K562 (cell line): ENCODE measurements around the gene NTRK2. TPM values are rescaled to one million over a fixed set of nuclear protein-coding genes. Genes with fewer than 3 reads are reported as not detected.

Source experiments
- ATAC-seq: fragments of 200-7000 bp; cut with Tn5 transposase; 3 replicates; pipeline ENCODE4 v1.9.1; 2020; ENCODE audit warnings: moderate library complexity
- BruUV-seq: library from RNA; stranded (reverse); fragments of 400-500 nt; replicated peaks from 2 replicates; lab custom pipeline; 2021; lab: Mats Ljungman, UMichigan
- CTCF ChIA-PET: fragments of 300-600 bp; formaldehyde crosslinking; extraction: SDS; loops from one replicate; lab custom pipeline; 2021; ENCODE audit warnings: low intra/inter-chr PET ratio; lab: Yijun Ruan, JAX
- POLR2A ChIA-PET: fragments of 300-600, 350-650 bp; sonication (Branson Sonifier 250); formaldehyde crosslinking; extraction: SDS; loops from one replicate; lab custom pipeline; 2021; ENCODE audit warnings: antibody characterized with exemption, inconsistent platforms; lab: Yijun Ruan, JAX
- DNase-seq, 4 experiments: peaks; one replicate each; pipeline versions ENCODE4 v3.0.0 to v3.0.0-alpha.2; 2011 to 2018; ENCODE audit warnings: low spot score in 3 of 4, mixed read lengths in 3 of 4; ENCODE audit errors: extremely low read depth in 1 of 4
- FAIRE-seq: peaks from 2 replicates; lab custom pipeline; 2011; peaks lifted over from hg19 to GRCh38; lab: Jason Lieb, UNC
- H2AFZ ChIP-seq: 2 replicates; pipeline ENCODE4 v1.6.0; 2011; ENCODE audit warnings: low read depth, low read length, control low read depth, inconsistent platforms
- H3K27ac ChIP-seq: fragments of 200-600 bp; 3 replicates; pipeline ENCODE4 v1.8.0; 2011; ENCODE audit warnings: low read depth, mild to moderate bottlenecking, control low read depth, inconsistent platforms, low read length, moderate library complexity, mixed read lengths; ENCODE audit errors: extremely low read depth
- H3K27me3 ChIP-seq, 2 experiments: fragments of 300-600 bp in 1 of 2; 2 replicates in 1 of 2; 3 replicates in 1 of 2; pipeline versions ENCODE4 v1.6.0 to v1.8.0; 2011; ENCODE audit warnings: inconsistent platforms in 2 of 2, low read length in 2 of 2, mild to moderate bottlenecking in 1 of 2, mixed read lengths in 1 of 2, moderate library complexity in 1 of 2; ENCODE audit not compliant: control insufficient read depth in 2 of 2, insufficient read depth in 2 of 2
- H3K36me3 ChIP-seq: fragments of 300-600 bp; 3 replicates; pipeline ENCODE4 v1.8.0; 2011; ENCODE audit warnings: mild to moderate bottlenecking, low read length, inconsistent platforms; ENCODE audit not compliant: control insufficient read depth, insufficient read depth
- H3K4me1 ChIP-seq, 2 experiments: fragments of 200-600 bp in 1 of 2; replicated peaks in 1 of 2; 2 replicates in 1 of 2; 3 replicates in 1 of 2; pipeline versions ENCODE4 v1.5.1 to v1.8.0; 2011; ENCODE audit warnings: inconsistent platforms in 2 of 2, low read length in 2 of 2, mild to moderate bottlenecking in 1 of 2, mixed read lengths in 1 of 2, moderate library complexity in 1 of 2; ENCODE audit not compliant: control insufficient read depth in 2 of 2, insufficient read depth in 2 of 2
- H3K4me2 ChIP-seq: 2 replicates; pipeline ENCODE4 v1.6.1; 2011; ENCODE audit warnings: low read length, control low read depth, inconsistent platforms, mixed read lengths; ENCODE audit not compliant: insufficient read depth
- H3K4me3 ChIP-seq: fragments of 200-600 bp; sonication (generic), shearing (Covaris generic); 2 replicates; pipeline ENCODE4 v1.5.1; 2016; ENCODE audit warnings: control low read depth, inconsistent platforms
- H3K79me2 ChIP-seq: fragments of 200-600 bp; 3 replicates; pipeline ENCODE4 v1.8.0; 2011; ENCODE audit warnings: low read length, inconsistent platforms; ENCODE audit not compliant: control insufficient read depth, insufficient read depth
- H3K9ac ChIP-seq, 2 experiments: 2 replicates each; pipeline versions ENCODE4 v1.6.0 to v1.6.1; 2011; ENCODE audit warnings: low read depth in 2 of 2, low read length in 2 of 2, control low read depth in 1 of 2, inconsistent platforms in 1 of 2, mild to moderate bottlenecking in 1 of 2, mixed read lengths in 1 of 2; ENCODE audit not compliant: insufficient read depth in 1 of 2
- H3K9me1 ChIP-seq: one replicate; pipeline ENCODE4 v1.6.0; 2011; ENCODE audit warnings: inconsistent platforms, mild to moderate bottlenecking, low read length, moderate library complexity; ENCODE audit not compliant: control insufficient read depth, insufficient read depth
- H3K9me3 ChIP-seq: replicated peaks from 2 replicates; pipeline ENCODE4 v1.5.1; 2011; ENCODE audit warnings: low read depth, low read length, inconsistent platforms; ENCODE audit not compliant: control insufficient read depth, insufficient read depth
- H4K20me1 ChIP-seq: replicated peaks from 2 replicates; pipeline ENCODE4 v1.6.1; 2011; ENCODE audit warnings: low read length, inconsistent platforms, mixed read lengths; ENCODE audit not compliant: control insufficient read depth, insufficient read depth
- ARID1B ChIP-seq: fragments of 450-650 bp; IDR thresholded peaks from 2 replicates; pipeline ENCODE4 v1.6.1; 2016; ENCODE audit warnings: antibody characterized with exemption, mild to moderate bottlenecking, inconsistent platforms
- BDP1 ChIP-seq: IDR thresholded peaks from 3 replicates; pipeline ENCODE4 v1.6.1; 2011; ENCODE audit not compliant: insufficient read length, insufficient read depth
- NCOA4 ChIP-seq: fragments of 450-650 bp; IDR thresholded peaks from 2 replicates; pipeline ENCODE4 v1.6.1; 2018; ENCODE audit warnings: mild to moderate bottlenecking; ENCODE audit not compliant: partially characterized antibody
- PCBP2 ChIP-seq: fragments of 200-400 bp; formaldehyde crosslinking; IDR thresholded peaks from 2 replicates; pipeline ENCODE4 v1.6.1; 2018; ENCODE audit warnings: low read length, low read depth, mild to moderate bottlenecking, moderate library complexity; ENCODE audit not compliant: poor library complexity, severe bottlenecking
- SIRT6 ChIP-seq: IDR thresholded peaks from one replicate; pipeline ENCODE4 v1.6.1; 2012; ENCODE audit warnings: low read depth, mild to moderate bottlenecking, control low read depth, inconsistent platforms, low read length, moderate library complexity
- TAF15 ChIP-seq: fragments of 200-400 bp; formaldehyde crosslinking; IDR thresholded peaks from 2 replicates; pipeline ENCODE4 v1.6.1; 2017; ENCODE audit warnings: mild to moderate bottlenecking, low read depth, low read length, moderate library complexity
- WGBS: fragments of 100-300 bp; shearing (Covaris generic); methylation state at CpG from one replicate; pipeline ENCODE4 v1.1.6; 2016; ENCODE audit warnings: low coverage, mixed read lengths; ENCODE audit not compliant: insufficient coverage; ENCODE audit errors: missing lambda C conversion rate; 5-methylcytosine and 5-hydroxymethylcytosine counted together
- in situ Hi-C: fragments of 300-500 bp; cut with MboI; formaldehyde crosslinking; loops from 4 replicates; pipeline ENCODE4 v1.15.0; 2018; ENCODE audit warnings: inconsistent platforms, mixed read lengths
- intact Hi-C: fragments of 100-400 bp; cut with micrococcal nuclease; formaldehyde crosslinking; loops from 2 replicates; pipeline ENCODE4 v1.14.2; 2022
- polyA plus RNA-seq, 8 experiments: library from polyadenylated mRNA; depleted of rRNA in 4 of 8; stranded (reverse) in 5 of 8; unstranded in 3 of 8; fragments of >200 nt; fragmentation: Nextera tagmentation in 2 of 8; fragmentation: Illumina TruSeq in 1 of 8; extraction: Ambion mirVana in 2 of 8; extraction: Trizol in 1 of 8; gene quantifications; 2 replicates each; pipeline versions ENCODE4 v1.2.1 to v1.2.3, GENCODE V29; 2011 to 2014; ENCODE audit warnings: inconsistent platforms in 1 of 8, missing spikeins in 1 of 8
- total RNA-seq, 7 experiments: library from RNA; depleted of rRNA in 6 of 7; stranded (reverse); fragments of >200 nt in 6 of 7; fragmentation: Illumina TruSeq in 2 of 7; extraction: Trizol in 2 of 7; gene quantifications; 2 replicates each; pipeline versions ENCODE4 v1.2.1 to v1.2.3, GENCODE V29; 2011 to 2021; ENCODE audit warnings: low replicate concordance in 1 of 7
- TF ChIP-seq, protein P1 (sequence below): fragments of 450-650 bp; formaldehyde crosslinking; IDR thresholded peaks from 2 replicates; pipeline ENCODE4 v1.4.0; 2022; ENCODE audit warnings: mild to moderate bottlenecking, moderate library complexity

NTRK2 gene
- total and polyA plus RNA-seq, 9 of the 15 experiments (the other 6 are each of a cell fraction or from before 2014, with no cell fraction given), result not detected

DNA sequence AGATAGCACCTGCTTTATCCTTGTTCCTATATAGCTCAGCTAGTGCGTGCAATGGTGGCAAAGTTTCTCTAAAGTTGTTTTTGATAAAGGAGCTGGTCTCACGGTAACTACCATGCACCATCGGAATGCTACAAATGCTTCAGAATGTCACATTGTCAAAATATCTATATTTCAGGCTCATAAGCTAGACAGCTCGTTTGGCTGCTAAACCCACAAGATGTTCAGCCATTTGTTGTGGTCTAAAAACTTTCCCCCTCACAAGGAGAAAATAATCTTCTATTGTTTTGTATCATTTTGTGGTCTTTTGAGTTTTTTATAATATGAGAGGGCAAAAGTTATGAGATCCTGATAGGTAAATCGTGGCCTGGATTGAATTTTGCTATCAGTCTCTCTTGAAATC is 137.9 kb downstream of the NTRK2 start:
- Histone ChIP-seq H2AFZ (no peak overlapping the region), H3K36me3 (no peaks in the 10 kb centered on the region), H3K4me2 (no peak overlapping the region), H3K9ac (no peak overlapping the region), H3K27me3 (no peaks in the 10 kb centered on the region), H3K79me2 (no peaks in the 10 kb centered on the region), H4K20me1 (no peaks in the 10 kb centered on the region), H3K4me3 (no peak overlapping the region), H3K4me1 (no peaks in the 10 kb centered on the region), H3K27ac (no peak overlapping the region), H3K9me3 (no peaks in the 10 kb centered on the region), H3K9me1 (no peaks in the 10 kb centered on the region)
- CTCF ChIA-PET, result no interaction called here
- 0% methylated on average over 5 of the region's 5 CpGs for WGBS
- no peak for ATAC-seq
- no peak for TF ChIP-seq SIRT6
- in situ Hi-C loops, result no loop called here
- FAIRE-seq, result no peak
- DNase-seq, result no peak
- POLR2A ChIA-PET, result no interaction called here
- BruUV-seq, result no TSS peak
- intact Hi-C loops, result no loop called here

DNA sequence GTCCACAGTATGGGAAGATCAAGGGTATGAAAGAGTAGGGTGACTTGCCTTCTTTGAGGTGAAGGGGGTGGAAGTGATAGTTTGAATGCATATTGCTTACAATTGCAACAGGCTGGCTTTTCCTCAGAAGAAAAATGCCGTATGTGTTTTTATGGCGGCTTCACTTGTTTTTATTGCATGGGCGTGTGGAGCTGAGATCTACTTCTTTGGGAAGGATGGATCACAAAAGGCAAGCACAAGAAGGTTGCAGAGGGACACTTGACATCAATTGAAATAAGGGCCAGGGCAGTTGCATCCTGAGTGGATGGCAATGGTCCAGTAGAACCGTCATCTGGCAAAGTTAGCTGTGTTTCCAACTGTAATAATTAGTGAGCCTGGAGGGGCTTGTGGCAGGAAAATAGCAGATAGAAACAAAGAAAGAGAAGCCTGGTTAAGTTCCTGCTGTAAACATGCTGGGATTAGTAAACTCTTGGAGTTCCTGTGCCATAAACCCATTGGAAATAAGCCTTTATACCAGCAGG is 138.4 kb downstream of the NTRK2 start:
- Histone ChIP-seq H3K4me3 (no peak overlapping the region), H3K27me3 (no peaks in the 10 kb centered on the region), H3K4me2 (no peak overlapping the region), H3K36me3 (no peaks in the 10 kb centered on the region), H3K79me2 (no peaks in the 10 kb centered on the region), H3K9me3 (no peaks in the 10 kb centered on the region), H2AFZ (no peak overlapping the region), H3K4me1 (no peaks in the 10 kb centered on the region), H4K20me1 (no peaks in the 10 kb centered on the region), H3K27ac (no peak overlapping the region), H3K9ac (no peak overlapping the region), H3K9me1 (no peaks in the 10 kb centered on the region)
- 0% methylated on average over 3 of the region's 4 CpGs for WGBS
- in situ Hi-C loops (no loop called here), intact Hi-C loops (no loop called here)
- FAIRE-seq (no peak), ATAC-seq (no peak), DNase-seq (no peak)
- no peak for TF ChIP-seq PCBP2
- TF ChIP-seq BDP1, result no peak
- TF ChIP-seq ARID1B, result no peak
- no peak for TF ChIP-seq NCOA4
- no peak for TF ChIP-seq TAF15
- TF ChIP-seq, protein P1, sequence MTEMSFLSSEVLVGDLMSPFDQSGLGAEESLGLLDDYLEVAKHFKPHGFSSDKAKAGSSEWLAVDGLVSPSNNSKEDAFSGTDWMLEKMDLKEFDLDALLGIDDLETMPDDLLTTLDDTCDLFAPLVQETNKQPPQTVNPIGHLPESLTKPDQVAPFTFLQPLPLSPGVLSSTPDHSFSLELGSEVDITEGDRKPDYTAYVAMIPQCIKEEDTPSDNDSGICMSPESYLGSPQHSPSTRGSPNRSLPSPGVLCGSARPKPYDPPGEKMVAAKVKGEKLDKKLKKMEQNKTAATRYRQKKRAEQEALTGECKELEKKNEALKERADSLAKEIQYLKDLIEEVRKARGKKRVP (CRISPR knock-in tag), result no peak
- ChIA-PET POLR2A (no interaction called here), CTCF (no interaction called here)
- no TSS peak for BruUV-seq
